Prostate gland (tissue), 2 donors: ENCODE results near the gene DDX52. TPM values are rescaled to one million over a fixed set of nuclear protein-coding genes. Genes with fewer than 3 reads are reported as not detected.
A peak's percentile ranks its signal among the peaks of the same experiment; 100 is the strongest.

Experiments
- DNase-seq: peaks from one replicate; pipeline ENCODE4 v3.0.0-alpha.2; 2019; ENCODE audit warnings: low spot score
- H3K27ac ChIP-seq, 2 donors: fragments of 200-600 bp; sonication (generic); 2 replicates each; pipeline ENCODE4 v1.5.1; 2017 to 2019
- H3K27me3 ChIP-seq: fragments of 200-600 bp; sonication (generic); replicated peaks from 2 replicates; pipeline ENCODE4 v1.5.1; 2019; ENCODE audit not compliant: insufficient read depth
- H3K36me3 ChIP-seq, 2 donors: fragments of 200-600 bp; sonication (generic); 1 replicate in 1 of 2; 2 replicates in 1 of 2; pipeline versions ENCODE4 v1.5.1 to v1.8.1; 2017 to 2019
- H3K4me1 ChIP-seq: fragments of 200-600 bp; sonication (generic); replicated peaks from 2 replicates; pipeline ENCODE4 v1.5.1; 2019
- H3K4me3 ChIP-seq, 2 donors: fragments of 200-600 bp; sonication (generic); 2 replicates each; pipeline ENCODE4 v1.5.1; 2017 to 2019
- H3K9me3 ChIP-seq: fragments of 200-600 bp; sonication (generic); 2 replicates; pipeline ENCODE4 v1.5.1; 2017
- CTCF ChIP-seq, 4 experiments: fragments of 200-600 bp in 2 of 4; fragments of 450-650 bp in 2 of 4; sonication (generic) in 2 of 4; IDR thresholded peaks; 1 replicate in 3 of 4; 2 replicates in 1 of 4; pipeline ENCODE4 v1.5.1; 2016 to 2019; ENCODE audit warnings: antibody characterized with exemption in 4 of 4, mild to moderate bottlenecking in 2 of 4, moderate library complexity in 2 of 4
- POLR2A ChIP-seq: fragments of 450-650 bp; IDR thresholded peaks from one replicate; pipeline ENCODE4 v1.6.1; 2016; ENCODE audit warnings: antibody characterized with exemption, mild to moderate bottlenecking
- POLR2AphosphoS5 ChIP-seq: sonication (generic); formaldehyde crosslinking; IDR thresholded peaks from one replicate; pipeline ENCODE4 v1.6.1; 2017; ENCODE audit warnings: antibody characterized with exemption
- WGBS: methylation state at CpG from one replicate; pipeline ENCODE4 v1.1.5; 2018; 5-methylcytosine and 5-hydroxymethylcytosine counted together
- intact Hi-C: fragments of 100-400 bp; cut with DNase I; formaldehyde crosslinking; loops from one replicate; pipeline ENCODE4 v1.14.2; 2022
- total RNA-seq, 2 donors: library from RNA; depleted of rRNA; stranded (reverse); fragments of >200 nt; gene quantifications; one replicate each; pipeline ENCODE4 v1.1.0, GENCODE V29; 2016

Gene DDX52, protein sequence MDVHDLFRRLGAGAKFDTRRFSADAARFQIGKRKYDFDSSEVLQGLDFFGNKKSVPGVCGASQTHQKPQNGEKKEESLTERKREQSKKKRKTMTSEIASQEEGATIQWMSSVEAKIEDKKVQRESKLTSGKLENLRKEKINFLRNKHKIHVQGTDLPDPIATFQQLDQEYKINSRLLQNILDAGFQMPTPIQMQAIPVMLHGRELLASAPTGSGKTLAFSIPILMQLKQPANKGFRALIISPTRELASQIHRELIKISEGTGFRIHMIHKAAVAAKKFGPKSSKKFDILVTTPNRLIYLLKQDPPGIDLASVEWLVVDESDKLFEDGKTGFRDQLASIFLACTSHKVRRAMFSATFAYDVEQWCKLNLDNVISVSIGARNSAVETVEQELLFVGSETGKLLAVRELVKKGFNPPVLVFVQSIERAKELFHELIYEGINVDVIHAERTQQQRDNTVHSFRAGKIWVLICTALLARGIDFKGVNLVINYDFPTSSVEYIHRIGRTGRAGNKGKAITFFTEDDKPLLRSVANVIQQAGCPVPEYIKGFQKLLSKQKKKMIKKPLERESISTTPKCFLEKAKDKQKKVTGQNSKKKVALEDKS
- total RNA-seq = 10 to 100 TPM; 14.8 to 17.5 TPM

DNA sequence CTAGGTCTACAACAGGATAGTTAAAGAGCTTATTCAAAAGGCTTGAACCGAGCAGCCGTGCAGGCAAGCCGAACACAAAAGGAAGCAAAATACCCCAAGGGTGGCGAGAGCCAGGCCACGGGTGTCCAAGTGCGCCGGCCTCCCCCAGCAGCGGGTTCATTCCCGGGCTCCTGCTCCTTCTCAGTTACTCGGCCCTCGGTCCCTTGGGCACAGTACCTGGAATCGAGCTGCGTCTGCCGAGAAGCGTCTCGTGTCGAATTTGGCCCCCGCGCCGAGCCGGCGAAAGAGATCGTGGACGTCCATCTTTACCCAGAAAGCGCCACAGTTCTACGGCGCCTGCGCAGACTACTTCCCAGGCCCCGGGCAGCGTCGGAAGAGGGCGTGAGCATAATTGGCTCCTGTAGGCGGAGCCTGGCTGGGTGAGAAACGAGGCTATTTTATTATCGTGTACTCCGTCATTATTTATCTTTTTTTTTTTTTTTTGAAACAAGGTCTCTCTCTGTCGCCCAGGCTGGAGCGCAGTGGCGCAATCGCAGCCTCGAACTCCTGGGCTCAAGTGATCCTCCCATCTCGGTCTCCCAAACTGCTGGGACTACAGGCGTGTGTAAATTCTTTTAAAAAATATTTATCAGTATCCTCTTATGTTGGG lies at the start of gene DDX52:
DDX52 (minus strand) TSS at position 329 of the 649 bp plus-strand sequence; CDS start at position 303, 26 bp downstream.
- TF ChIP-seq POLR2AphosphoS5 (peak; percentile 95), POLR2A (peak; percentile 72), CTCF (IDR thresholded peaks at IDR 0.05) (peak in 2 of 4 experiments; percentile 15 to 35)
- peak within 1 kb of the TSS; percentile 88 for H3K27ac ChIP-seq
- intact Hi-C loops = no loop called here
- no peaks in the 10 kb centered on the region for H3K9me3 ChIP-seq
- WGBS = under 1% methylated on average over 43 of the region's 43 CpGs
- H3K4me3 ChIP-seq = peak within 1 kb of the TSS; percentile 78 to 86
- DNase-seq = peak; percentile 91
- no peaks in the 10 kb centered on the region for H3K4me1 ChIP-seq
- H3K27me3 ChIP-seq = no peaks in the 10 kb centered on the region
- no peaks in the 10 kb centered on the region for H3K36me3 ChIP-seq

DNA sequence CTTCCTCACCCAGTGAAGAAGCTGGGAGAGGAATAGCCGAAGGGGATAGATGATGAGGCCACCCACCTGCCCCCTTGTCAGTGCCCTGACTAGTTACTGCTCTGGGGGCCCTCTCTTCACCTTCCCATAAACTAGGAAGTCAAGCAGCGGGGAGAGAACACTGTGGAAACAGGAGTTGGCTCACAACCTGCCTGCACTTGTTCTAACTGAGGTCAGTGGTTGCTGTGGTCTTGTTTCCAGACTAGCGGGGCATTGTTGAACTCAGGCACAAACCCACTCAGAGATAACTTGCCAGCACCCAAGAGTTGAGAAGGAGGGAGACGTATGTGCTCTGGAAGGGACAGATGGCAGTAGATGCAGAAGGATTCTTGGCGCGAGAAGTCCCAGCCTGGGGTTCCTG lies 48.6 kb upstream of the DDX52 start:
- intact Hi-C loops = no loop called here
- H3K27ac ChIP-seq = no peak overlapping the region
- H3K9me3 ChIP-seq = no peaks in the 10 kb centered on the region
- TF ChIP-seq POLR2A (no peak), POLR2AphosphoS5 (no peak), CTCF (IDR thresholded peaks at IDR 0.05) (no peak)
- H3K4me1 ChIP-seq = no peaks in the 10 kb centered on the region
- no peak for DNase-seq
- no peaks in the 10 kb centered on the region for H3K27me3 ChIP-seq
- WGBS = 45% methylated on average over 6 of the region's 6 CpGs
- H3K4me3 ChIP-seq = no peak overlapping the region
- H3K36me3 ChIP-seq = no peaks in the 10 kb centered on the region

GRCh38 chr17:37689317-37689716 lies 46.1 kb upstream of the DDX52 start:
- TF ChIP-seq POLR2AphosphoS5 (no peak), CTCF (IDR thresholded peaks at IDR 0.05) (no peak), POLR2A (no peak)
- WGBS = 81% methylated on average over 7 of the region's 7 CpGs

DNA sequence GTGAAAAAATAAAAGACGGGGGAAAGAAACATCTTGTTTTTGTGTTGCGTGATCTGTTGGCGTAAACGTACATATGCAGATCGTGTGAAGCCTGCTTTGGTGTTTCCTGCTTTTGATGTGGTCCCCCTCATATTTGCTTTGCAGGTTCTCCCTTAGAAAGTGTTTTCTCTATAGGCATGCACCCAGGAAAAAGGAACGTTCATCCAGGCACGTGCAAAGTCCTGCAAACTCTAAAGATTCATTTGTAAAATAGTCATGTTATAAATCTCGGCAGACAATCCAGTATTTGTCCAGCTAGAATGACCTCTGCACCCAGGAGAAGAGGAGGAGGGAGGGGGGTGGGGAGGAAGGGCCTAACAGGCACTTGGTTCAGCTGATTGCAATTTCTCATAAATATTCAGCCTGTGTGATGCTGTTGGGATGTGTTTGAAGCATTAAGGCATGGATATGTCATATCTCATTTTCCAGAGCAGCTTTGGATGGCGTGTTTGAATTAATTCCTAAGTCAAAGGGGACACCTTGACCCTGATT lies 40.3 kb upstream of the DDX52 start:
- H3K9me3 ChIP-seq = no peaks in the 10 kb centered on the region
- no peaks in the 10 kb centered on the region for H3K27me3 ChIP-seq
- no peaks in the 10 kb centered on the region for H3K4me1 ChIP-seq
- 55% methylated on average over 9 of the region's 9 CpGs for WGBS
- intact Hi-C loops = no loop called here
- H3K4me3 ChIP-seq = no peak overlapping the region
- H3K27ac ChIP-seq = no peak overlapping the region
- no peak for DNase-seq
- no peaks in the 10 kb centered on the region for H3K36me3 ChIP-seq
- TF ChIP-seq CTCF (IDR thresholded peaks at IDR 0.05) (no peak), POLR2A (no peak), POLR2AphosphoS5 (no peak)

More at GRCh38 chr17:37689317-37689716, 46.1 kb upstream of the DDX52 start:
- intact Hi-C loops = no loop called here
- Histone ChIP-seq H3K9me3 (no peaks in the 10 kb centered on the region), H3K4me3 (no peak overlapping the region), H3K27me3 (no peaks in the 10 kb centered on the region), H3K4me1 (no peaks in the 10 kb centered on the region), H3K36me3 (no peaks in the 10 kb centered on the region), H3K27ac (no peak overlapping the region)
- DNase-seq = no peak
